Epithelial cell of proximal tubule (primary cell): ENCODE data around the gene HTR3A. TPM values are rescaled to one million over a fixed set of nuclear protein-coding genes. Genes with fewer than 3 reads are reported as not detected.

ENCODE experiments used
- DNase-seq: peaks from one replicate; pipeline ENCODE4 v3.0.0-alpha.2; 2011; ENCODE audit warnings: low read depth
- H3K4me3 ChIP-seq: 2 replicates; pipeline ENCODE4 v1.5.1; 2011; ENCODE audit warnings: low read depth, mild to moderate bottlenecking, low read length
- CTCF ChIP-seq: conservative IDR thresholded peaks from 2 replicates; pipeline ENCODE4 v1.5.1; 2012; ENCODE audit warnings: low read depth, mild to moderate bottlenecking, low read length
- total RNA-seq: library from RNA; depleted of rRNA; stranded (reverse); fragments of >200 nt; gene quantifications from 2 replicates; pipeline ENCODE4 v1.2.3, GENCODE V29; 2015

Gene HTR3A
- total RNA-seq, 1 donor from 2014 or later = 0.17 TPM

GRCh38 chr11:113954235-113954634 is 20.7 kb upstream of the HTR3A start:
- DNase-seq = no peak
- no peak for TF ChIP-seq CTCF
- H3K4me3 ChIP-seq = no peak overlapping the region

GRCh38 chr11:113956986-113957385 is 17.9 kb upstream of the HTR3A start:
- DNase-seq = no peak
- H3K4me3 ChIP-seq = no peak overlapping the region
- TF ChIP-seq CTCF = no peak

GRCh38 chr11:113960702-113961330 is 14.1 kb upstream of the HTR3A start:
- DNase-seq = no peak
- no peak overlapping the region for H3K4me3 ChIP-seq
- TF ChIP-seq CTCF = no peak

GRCh38 chr11:113967361-113967760 is 7.5 kb upstream of the HTR3A start:
- TF ChIP-seq CTCF = no peak
- DNase-seq = no peak
- H3K4me3 ChIP-seq = no peak overlapping the region

GRCh38 chr11:113971506-113972195 is 3.3 kb upstream of the HTR3A start:
- no peak overlapping the region for H3K4me3 ChIP-seq
- TF ChIP-seq CTCF = no peak
- DNase-seq = no peak

GRCh38 chr11:113977071-113977490 is 2.2 kb downstream of the HTR3A start:
- H3K4me3 ChIP-seq = no peak overlapping the region
- TF ChIP-seq CTCF = no peak
- DNase-seq = no peak

GRCh38 chr11:113977701-113978100 is 2.8 kb downstream of the HTR3A start:
- TF ChIP-seq CTCF = no peak
- H3K4me3 ChIP-seq = no peak overlapping the region
- DNase-seq = no peak
